Esophagus mucosa (tissue), 1 donor: ENCODE results near the gene PCMTD2. TPM values are rescaled to one million over a fixed set of nuclear protein-coding genes. Genes with fewer than 3 reads are reported as not detected.
"Not testable (repeated sequence)": the region's sequence is repeated elsewhere in the genome, so short reads cannot be mapped to it uniquely, and the experiment has no call there.

Source experiments
- ATAC-seq: fragments of 200-7000 bp; cut with Tn5 transposase; one replicate; pipeline ENCODE4 v1.9.1; 2020
- total RNA-seq: library from RNA; stranded (reverse); gene quantifications from one replicate; pipeline ENCODE4 v1.2.4, GENCODE V29; 2023
- donor health status: DM: yes; HTN: yes; CAD: no.

PCMTD2 gene
- total RNA-seq, 1 donor from 2014 or later: 26.0 TPM

GRCh38 chr20:64224351-64225170 lies 31.0 kb upstream of the PCMTD2 start:
- no peak for ATAC-seq

DNA sequence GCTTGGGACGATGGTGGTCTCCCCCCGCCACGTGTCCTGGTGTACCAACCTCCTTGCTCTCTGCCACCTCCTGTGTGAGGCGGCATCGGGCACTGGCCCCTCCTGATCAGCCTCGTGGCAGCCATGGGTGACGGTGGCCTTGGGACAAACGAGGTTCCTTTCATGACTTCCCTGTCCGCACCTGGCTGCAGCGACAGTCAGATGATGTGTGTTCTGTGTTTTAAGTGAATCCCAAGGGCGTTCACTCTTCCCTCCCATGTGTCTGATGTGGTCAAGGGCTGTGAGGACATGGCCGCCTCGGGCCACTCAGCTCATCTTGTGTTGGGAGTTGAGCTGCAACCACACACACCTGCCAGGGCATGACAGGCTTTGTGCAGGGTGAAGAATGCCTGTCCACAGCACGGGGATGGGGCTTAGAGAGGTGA lies 30.4 kb upstream of the PCMTD2 start:
- ATAC-seq: no peak

GRCh38 chr20:64225828-64226598 lies 29.5 kb upstream of the PCMTD2 start:
- no peak for ATAC-seq

DNA sequence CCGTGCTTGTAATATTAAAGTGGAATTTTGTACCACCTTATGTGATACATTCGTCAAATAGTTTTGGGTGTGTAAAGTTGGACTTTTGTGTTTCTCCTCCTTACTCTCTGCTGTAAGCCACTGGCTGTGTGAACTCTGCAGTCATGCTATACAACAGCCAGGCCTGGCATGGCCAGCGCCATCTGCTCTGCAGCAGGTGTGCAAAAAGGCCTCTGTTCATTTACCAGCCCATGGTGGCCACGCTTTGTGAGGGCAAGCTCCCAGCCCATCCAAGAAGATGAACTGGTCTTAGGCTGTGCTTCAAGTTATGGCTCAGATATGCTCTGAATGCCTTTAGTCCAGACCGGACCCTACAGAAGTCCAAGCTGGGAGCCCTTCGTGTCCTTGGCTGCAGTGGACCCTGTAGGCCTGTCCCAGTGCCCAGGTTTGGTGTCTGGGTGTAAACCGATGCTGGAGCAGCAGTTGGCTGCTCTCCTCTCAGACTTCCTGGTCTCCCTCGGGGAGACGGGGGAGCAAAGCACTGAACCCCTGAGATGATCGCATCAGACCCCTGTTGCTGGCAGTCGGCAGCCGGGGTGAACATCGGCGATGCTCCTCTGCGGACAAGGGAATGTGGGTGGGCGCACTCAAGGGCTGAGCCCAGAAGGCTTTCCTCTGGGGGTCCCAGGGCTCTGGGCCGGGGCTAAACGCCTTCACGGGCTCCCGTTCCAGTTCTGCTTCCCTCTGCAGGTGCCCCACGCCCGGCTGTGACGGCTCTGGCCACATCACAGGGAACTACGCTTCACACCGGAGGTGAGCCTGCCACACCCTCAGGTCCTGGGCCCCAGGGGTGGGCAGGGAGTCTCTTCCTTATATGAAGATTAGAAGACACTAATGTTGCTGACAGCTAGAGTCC lies 28.6 kb upstream of the PCMTD2 start:
- ATAC-seq: no peak

- no peak for ATAC-seq
Observed at GRCh38 chr20:64228086-64228653, 27.4 kb upstream of the PCMTD2 start.

DNA sequence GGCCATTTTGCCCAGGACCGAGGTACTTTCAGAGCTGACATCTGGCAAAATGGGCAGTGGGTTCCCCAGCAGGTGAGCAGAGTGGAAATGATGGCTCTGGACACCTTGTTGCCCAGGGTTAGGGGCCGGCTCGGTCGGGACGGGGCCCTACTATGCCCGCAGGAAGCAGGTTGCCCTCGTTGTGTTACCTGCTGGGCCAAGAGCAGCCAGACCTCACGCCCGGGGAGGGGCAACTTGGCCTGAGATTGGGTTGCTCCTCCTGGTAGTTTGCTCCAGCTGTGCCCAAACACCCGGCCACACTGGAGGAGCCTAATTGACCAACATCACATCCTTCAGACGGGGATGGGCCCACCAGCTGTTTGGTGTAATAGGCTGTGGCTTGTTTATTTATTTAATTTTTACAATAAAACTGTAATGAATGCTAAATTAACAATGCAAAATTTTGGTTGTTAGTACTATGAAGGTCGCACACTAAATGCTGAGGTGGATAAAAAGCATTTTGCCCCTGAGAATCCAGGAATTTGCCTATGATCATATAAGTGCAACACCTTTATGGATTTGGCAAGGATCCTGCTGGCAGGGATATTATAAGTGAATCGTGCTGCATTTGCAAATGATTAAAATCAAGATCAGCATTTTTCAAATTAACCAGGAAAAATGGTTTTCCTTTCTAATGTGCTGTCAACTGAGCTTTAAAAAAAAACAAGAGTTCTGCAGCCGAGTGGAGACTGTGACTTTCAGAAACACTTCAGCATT lies 26.6 kb upstream of the PCMTD2 start:
- ATAC-seq: no peak

DNA sequence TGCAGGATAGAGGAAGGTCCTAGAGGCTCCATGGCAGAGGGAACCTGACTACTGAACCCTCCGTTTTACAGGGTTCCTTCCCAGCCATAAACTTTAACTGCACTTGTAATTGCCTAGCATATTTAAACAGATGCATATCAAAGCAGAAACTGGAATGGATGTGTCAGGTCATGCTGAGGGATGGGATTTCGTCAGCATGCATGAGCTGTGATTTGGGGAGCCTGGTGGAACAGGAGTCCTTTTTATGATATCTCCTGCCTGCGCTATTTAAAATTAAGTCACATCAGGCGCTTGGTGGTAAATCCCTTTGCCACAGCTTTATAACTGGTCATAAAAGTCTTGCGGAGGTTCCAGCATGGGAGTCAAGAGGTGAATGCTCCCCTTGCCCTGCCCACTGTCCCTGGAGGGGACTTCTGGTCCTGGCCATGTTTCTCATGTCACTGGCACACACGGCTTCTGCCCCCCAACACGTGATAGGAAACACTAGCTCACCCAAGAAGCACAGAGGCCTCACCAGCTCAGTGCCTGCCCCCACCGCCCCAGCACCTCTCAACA lies 26.0 kb upstream of the PCMTD2 start:
- ATAC-seq: no peak

GRCh38 chr20:64230461-64231145 lies 24.9 kb upstream of the PCMTD2 start:
- no peak for ATAC-seq

- ATAC-seq: no peak
Observed at GRCh38 chr20:64231621-64232550, 23.7 kb upstream of the PCMTD2 start.

DNA sequence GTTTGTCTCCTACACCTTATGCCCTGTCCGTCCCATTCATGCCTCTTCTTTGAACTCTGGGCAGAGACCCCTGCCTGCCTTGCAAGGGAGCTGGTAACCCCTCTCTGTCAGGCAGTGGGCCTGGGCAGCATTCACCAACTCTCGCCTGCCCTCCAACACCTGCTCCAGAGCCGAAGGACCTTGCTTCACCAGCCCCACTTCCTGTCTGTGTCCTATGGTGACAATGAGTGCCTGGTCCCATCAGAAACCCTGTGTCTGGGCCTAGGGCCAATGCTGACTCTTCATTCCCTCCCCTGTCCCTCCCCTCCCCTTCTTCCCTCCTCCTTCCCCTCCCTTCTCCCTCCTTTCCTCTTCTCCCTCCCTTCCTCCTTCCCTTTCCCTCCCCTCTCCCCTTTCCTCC lies 22.8 kb upstream of the PCMTD2 start:
- ATAC-seq: no peak

GRCh38 chr20:64233725-64234124 lies 21.8 kb upstream of the PCMTD2 start:
- no peak for ATAC-seq

GRCh38 chr20:64234291-64234791 lies 21.2 kb upstream of the PCMTD2 start:
- ATAC-seq: no peak

DNA sequence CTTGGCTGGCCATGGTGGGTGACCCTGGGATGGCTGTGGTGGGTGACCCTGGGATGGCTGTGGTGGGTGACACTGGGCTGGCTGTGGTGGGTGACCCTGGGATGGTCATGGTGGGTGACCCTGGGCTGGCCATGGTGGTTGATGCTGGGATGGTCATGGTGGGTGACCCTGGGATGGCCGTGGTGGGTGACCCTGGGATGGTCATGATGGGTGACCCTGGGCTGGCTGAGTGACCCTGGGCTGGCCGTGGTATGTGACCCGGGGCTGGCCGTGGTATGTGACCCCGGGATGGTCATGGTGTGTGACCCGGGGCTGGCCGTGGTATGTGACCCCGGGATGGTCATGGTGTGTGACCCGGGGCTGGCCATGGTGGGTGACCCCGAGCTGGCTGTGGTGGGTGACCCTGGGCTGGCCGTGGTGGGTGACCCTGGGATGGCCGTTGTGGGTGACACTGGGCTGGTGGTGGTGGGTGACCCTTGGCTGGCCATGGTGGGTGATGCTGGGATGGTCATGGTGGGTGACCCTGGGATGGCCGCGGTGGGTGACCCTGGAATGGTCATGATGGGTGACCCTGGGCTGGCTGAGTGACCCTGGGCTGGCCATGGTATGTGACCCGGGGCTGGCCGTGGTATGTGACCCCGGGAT lies 20.5 kb upstream of the PCMTD2 start:
- not testable (repeated sequence) for ATAC-seq

DNA sequence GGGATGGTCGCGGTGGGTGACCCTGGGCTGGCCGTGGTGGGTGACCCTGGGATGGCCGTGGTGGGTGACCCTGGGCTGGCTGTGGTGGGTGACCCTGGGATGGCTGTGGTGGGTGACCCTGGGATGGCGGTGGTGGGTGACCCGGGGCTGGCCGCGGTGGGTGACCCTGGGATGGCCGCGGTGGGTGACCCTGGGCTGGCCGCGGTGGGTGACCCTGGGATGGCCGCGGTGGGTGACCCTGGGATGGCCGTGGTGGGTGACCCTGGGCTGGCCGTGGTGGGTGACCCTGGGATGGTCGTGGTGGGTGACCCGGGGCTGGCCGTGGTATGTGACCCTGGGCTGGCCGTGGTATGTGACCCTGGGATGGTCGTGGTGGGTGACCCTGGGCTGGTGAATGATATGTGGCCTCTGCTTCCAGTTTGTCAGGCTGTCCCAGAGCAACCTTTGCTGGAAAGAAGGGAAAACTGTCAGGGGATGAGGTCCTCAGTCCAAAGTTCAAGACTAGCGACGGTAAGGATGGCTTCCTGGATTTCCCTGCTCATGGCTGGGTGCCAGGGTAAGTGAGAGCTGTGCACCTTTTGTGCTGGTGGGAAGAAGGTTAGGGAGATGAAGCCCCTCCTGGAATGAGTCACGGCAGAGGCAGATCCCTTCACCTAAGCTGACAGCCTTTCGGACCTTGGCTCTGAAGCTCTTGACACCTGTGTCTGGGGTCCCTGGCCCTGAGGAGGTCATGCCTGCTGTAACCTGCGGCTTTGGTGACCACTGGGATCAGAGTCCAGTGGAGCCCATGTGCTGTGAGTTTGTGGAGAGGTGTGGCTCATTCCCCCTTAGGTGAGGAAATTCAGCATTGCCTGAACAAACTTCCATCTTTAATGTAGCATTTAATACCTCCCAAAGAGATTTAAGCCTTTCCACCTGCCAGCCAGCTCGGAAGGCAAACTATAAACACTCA lies 19.1 kb upstream of the PCMTD2 start:
- no peak for ATAC-seq

DNA sequence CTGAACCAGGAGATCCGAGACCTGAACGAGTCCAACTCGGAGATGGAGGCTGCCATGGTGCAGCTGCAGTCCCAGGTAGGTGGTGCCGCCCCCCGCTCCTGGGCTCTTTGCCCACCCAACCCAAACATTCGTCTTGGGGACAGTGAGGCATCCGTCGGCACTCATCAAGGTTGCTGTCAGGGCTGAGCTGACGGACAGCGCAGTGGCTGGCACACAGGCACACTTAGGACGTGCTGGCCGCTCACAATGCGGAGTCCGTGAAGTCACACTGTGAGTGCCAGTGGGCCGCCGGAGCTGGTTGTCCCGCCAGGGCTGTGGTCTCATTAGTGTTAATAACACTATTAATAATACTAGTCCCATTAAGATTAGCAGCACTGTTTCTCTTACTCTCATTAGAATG lies 18.2 kb upstream of the PCMTD2 start:
- no peak for ATAC-seq

DNA sequence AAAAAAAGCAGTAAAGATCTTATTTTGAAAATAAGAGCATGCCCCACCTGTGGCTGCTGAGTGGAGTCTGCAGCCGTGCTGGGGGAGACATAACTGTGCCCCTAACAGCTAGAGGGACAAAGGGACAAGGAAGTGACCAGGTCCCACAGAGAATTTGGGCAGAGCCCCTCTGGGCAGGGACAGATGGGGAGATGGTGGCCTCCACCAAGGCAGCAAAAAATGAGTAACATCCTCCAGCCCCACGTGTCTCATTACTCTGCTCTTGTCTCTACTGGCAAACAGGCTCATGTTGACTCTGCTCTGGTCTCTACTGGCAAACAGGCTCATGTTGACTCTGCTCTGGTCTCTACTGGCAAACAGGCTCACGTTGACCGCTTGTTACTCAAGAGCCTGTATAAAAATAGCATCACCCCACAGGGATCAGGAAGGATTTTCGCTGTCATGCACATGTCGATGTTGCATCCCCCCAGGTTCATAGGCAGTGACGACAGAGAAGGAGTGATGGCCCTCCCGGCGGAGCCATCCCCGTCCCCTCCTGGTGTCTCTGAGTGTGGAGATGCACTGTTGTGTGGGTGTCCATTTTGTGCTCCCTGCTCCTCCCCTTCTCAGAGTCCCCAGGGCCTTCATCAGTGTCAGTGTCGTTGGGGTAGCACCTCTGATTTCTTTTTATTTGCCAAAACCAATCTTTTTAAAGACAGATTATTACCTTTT lies 17.3 kb upstream of the PCMTD2 start:
- no peak for ATAC-seq

DNA sequence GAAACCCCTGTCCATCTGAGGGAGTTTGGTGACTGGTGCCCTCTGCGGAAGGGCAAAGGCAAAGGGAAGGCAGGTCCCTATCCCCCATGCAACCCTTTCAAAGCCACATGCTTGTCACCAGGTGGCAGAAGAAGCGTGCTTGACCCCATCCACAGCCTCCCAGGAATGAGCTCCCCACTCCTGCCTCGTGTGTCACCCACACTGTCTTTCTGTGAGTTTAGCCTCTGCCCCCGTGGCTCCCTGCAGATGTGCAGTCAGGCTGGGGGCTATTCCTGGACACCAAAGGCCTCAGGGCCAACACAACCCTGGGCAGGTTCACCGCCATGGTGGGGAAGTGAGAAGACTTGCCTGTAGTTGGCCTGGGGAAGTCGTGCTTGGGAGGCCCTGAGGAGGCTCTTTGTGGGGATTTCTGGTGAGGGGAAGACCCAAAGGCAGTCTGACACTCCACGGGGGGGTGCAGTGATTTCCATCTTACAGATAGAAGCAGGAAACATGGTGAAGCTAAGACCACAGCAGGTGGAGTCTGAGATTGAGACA lies 16.6 kb upstream of the PCMTD2 start:
- no peak for ATAC-seq
